Measurements from ENCODE around the gene ACSF3. TPM values are rescaled to one million over a fixed set of nuclear protein-coding genes. Genes with fewer than 3 reads are reported as not detected.

Gene ACSF3
- total and polyA plus RNA-seq, 2 of the 4 experiments (the other 2 are of a cell fraction): 9.5 to 14.2 TPM

GRCh38 chr16:89150981-89151380 is 57.3 kb downstream of the ACSF3 start:
- no peak overlapping the region for H3K18ac ChIP-seq (ENCODE audit: low read depth, low read length)
- no peaks in the 10 kb centered on the region for H3K79me1 ChIP-seq (ENCODE audit: low read depth in 1 of 2, low read length in 2 of 2)
- no peak overlapping the region for H4K5ac ChIP-seq (ENCODE audit: low read depth, low read length)
- no peak overlapping the region for H4K91ac ChIP-seq (ENCODE audit: insufficient read depth, low read depth, low read length)
- in situ Hi-C loops (cut with MboI; ENCODE audit: low sequenced_read_pairs): no loop called here
- intact Hi-C loops (cut with micrococcal nuclease): no loop called here
- H3K4me3 ChIP-seq (ENCODE audit: insufficient read depth, low read depth, low read length): no peak overlapping the region
- BruUV-seq (replicated peaks): no TSS peak
- DNase-seq (no peak), ATAC-seq (ENCODE audit: low read depth) (no peak)
- no peaks in the 10 kb centered on the region; the same call in 1 of the 2 replicates for H4K20me1 ChIP-seq (ENCODE audit: insufficient read depth, low read length)
- no peak overlapping the region for H3K27ac ChIP-seq (ENCODE audit: insufficient read depth, low read length)
- no peak overlapping the region for H3K56ac ChIP-seq (ENCODE audit: extremely low read depth, insufficient read depth, low read length)
- ChIA-PET CTCF (no interaction called here), POLR2A (ENCODE audit: unreplicated experiment) (no interaction called here)
- H2BK120ac ChIP-seq (ENCODE audit: low read depth, low read length): no peak overlapping the region
- no peak overlapping the region for H2AFZ ChIP-seq (replicated peaks; ENCODE audit: low read length, poor library complexity)
- no peak overlapping the region for H3K9ac ChIP-seq (ENCODE audit: low read depth, low read length)
- no peak overlapping the region for H4K8ac ChIP-seq (ENCODE audit: low read depth in 2 of 2, low read length in 2 of 2)
- peaks cover 18% of the 10 kb centered on the region for H3K36me3 ChIP-seq (ENCODE audit: control insufficient read depth, insufficient read depth, low read length)
- no peak for TF ChIP-seq NFE2L2 (IDR thresholded peaks at IDR 0.05; ENCODE audit: low read depth, low read length)
- no peak for TF ChIP-seq MAFK (IDR thresholded peaks at IDR 0.05; ENCODE audit: low read depth, low read length)
- no peak for TF ChIP-seq CHD1 (IDR thresholded peaks at IDR 0.05; ENCODE audit: low read depth, low read length)
- TF ChIP-seq MXI1 (IDR thresholded peaks at IDR 0.05; ENCODE audit: borderline replicate concordance, low read depth, low read length): no peak
- TF ChIP-seq CTCF (conservative IDR thresholded peaks at IDR 0.05; ENCODE audit: low read depth, low read length): no peak
- no peak for TF ChIP-seq RAD21 (IDR thresholded peaks at IDR 0.05; ENCODE audit: low read length)
- no peak for TF ChIP-seq SMC3 (IDR thresholded peaks at IDR 0.05; ENCODE audit: low read depth, low read length)
- no peak for TF ChIP-seq POLR2A (IDR thresholded peaks at IDR 0.05; ENCODE audit: low read depth, low read length)
- H2AK9ac ChIP-seq (replicated peaks; ENCODE audit: low read depth, low read length, poor library complexity): no peak overlapping the region
- dilution Hi-C loops (cut with HindIII; ENCODE audit: low sequenced_read_pairs, unreplicated experiment): no loop called here
- no peak overlapping the region for H3K4me2 ChIP-seq (ENCODE audit: low read depth, low read length)
- no peaks in the 10 kb centered on the region for H3K9me1 ChIP-seq (ENCODE audit: insufficient read depth, low read length)
- no peak overlapping the region for H3K14ac ChIP-seq (replicated peaks; ENCODE audit: low read depth, low read length)
- H3K27me3 ChIP-seq (ENCODE audit: control insufficient read depth, insufficient read depth, low read length): no peaks in the 10 kb centered on the region
- H3K9me3 ChIP-seq (ENCODE audit: control insufficient read depth, insufficient read depth, low read length): no peaks in the 10 kb centered on the region
- no peak overlapping the region for H3K4ac ChIP-seq (ENCODE audit: low read depth, low read length)
- peaks cover 8% of the 10 kb centered on the region for H3K4me1 ChIP-seq (ENCODE audit: control insufficient read depth, insufficient read depth, low read length)
- no peak overlapping the region for H2BK15ac ChIP-seq (ENCODE audit: low read depth, low read length)
- no peak overlapping the region for H2BK20ac ChIP-seq (ENCODE audit: low read depth, low read length)
- H3K23ac ChIP-seq (ENCODE audit: low read depth, low read length): no peak overlapping the region
- no peak overlapping the region for H2AK5ac ChIP-seq (ENCODE audit: low read depth, low read length)
- no peak overlapping the region for H2BK5ac ChIP-seq (ENCODE audit: low read depth, low read length, poor library complexity, severe bottlenecking)
- 92% methylated on average over 5 of the region's 8 CpGs; no CpG with 5 or more reads in 1 of the 2 experiments for WGBS, 2 experiments (ENCODE audit: extremely low coverage in 2 of 2, insufficient read length in 1 of 2)
